HG03575 (cell line): ENCODE data around the gene FOXN4.

ENCODE experiments used
- ATAC-seq: cut with Tn5 transposase; IDR thresholded peaks from one replicate; pipeline ENCODE4 v1.9.1; 2021; ENCODE audit not compliant: unreplicated experiment, insufficient number of reproducible peaks, low FRiP score; ENCODE audit errors: extremely low read depth

The FOXN4 gene

GRCh38 chr12:109287811-109288469 is 21.1 kb downstream of the FOXN4 start:
- ATAC-seq = no peak

GRCh38 chr12:109287181-109287580 is 21.9 kb downstream of the FOXN4 start:
- no peak for ATAC-seq

DNA sequence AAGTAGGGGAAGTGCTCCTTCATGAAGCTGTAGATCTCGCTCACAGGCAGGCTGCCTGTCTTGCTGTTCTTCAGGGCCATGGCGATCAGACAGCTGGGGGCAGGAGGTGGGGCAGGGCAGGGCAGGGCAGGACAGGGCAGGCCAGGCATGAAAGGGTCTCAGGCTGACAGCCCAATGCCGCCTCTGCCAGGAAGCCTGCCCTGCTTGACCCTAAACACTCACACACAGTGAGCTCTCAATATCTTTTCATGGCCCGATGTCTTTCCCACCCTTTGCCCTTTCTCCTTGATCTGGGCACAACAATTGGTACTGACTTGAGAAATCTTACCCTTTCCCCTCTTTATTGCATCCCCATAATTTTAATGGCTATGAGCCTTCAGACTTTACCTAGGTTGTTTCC is 22.4 kb downstream of the FOXN4 start:
- no peak for ATAC-seq

DNA sequence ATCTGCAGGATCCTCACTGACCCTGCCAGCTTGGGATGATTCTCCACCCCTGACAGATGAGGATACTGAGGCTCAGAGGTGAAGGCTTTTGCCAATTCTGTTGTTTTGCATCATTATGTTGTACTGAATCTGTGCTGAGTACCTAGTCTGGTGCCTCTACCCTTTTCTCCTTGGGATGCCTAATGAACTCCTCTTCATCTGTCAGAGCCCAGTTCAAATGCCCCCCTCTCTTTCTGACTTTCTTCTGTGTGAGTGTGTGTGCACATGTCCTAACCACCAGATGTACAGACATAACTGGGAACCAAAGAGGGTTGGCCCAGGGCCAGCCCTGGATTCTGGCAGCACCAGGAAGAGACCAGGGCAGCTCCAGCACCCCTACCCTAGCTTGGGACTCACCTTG is 22.8 kb downstream of the FOXN4 start:
- no peak for ATAC-seq

GRCh38 chr12:109284392-109284791 is 24.7 kb downstream of the FOXN4 start:
- no peak for ATAC-seq

GRCh38 chr12:109281452-109281851 is 27.6 kb downstream of the FOXN4 start:
- no peak for ATAC-seq

- ATAC-seq = no peak
Measured at GRCh38 chr12:109279525-109279924, 29.6 kb downstream of the FOXN4 start.

- no peak for ATAC-seq
Measured at GRCh38 chr12:109278912-109279311, 30.2 kb downstream of the FOXN4 start.

- ATAC-seq = no peak
Measured at GRCh38 chr12:109277899-109278762, 31.0 kb downstream of the FOXN4 start.

GRCh38 chr12:109277255-109277898 is 31.7 kb downstream of the FOXN4 start:
- no peak for ATAC-seq

GRCh38 chr12:109276160-109276559 is 32.9 kb downstream of the FOXN4 start:
- no peak for ATAC-seq

DNA sequence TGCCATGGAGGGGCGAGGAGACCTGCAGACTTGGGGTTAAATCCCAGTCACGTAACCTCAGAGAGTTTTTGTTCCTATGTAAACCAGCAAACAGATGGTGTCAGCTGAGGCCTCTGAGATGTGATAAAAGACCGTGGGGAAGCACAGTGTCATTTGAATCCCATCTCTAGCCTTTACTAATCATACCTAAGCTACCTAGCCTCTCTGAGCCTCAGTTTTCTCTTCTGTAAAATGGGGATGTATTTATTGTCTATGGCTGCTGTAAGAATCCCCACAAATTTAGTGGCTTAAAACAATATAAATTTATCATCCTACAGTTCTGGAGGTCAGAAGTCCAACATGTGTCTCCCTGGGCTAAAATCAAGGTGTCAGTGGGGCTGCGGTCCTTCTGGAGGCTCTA is 33.9 kb downstream of the FOXN4 start:
- no peak for ATAC-seq

DNA sequence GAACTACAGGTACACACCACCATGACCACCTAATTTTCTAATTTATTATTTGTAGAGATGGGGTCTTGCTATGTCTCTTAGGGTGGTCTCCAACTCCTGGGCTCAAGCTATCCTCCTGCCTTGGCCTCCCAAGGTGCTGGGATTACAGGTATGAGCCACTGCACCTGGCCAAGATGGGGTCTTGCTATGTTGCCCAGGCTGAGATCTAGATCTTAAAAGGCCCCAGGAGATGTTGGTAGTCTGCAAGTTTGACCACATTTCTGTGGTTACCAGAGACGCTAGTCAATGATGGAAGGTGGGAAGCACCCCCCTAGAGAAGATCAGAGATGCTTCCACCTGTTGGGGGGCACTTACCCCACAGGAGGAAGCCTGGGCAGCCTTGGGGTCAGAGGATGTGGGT is 34.7 kb downstream of the FOXN4 start:
- no peak for ATAC-seq

- no peak for ATAC-seq
Measured at GRCh38 chr12:109273354-109273753, 35.7 kb downstream of the FOXN4 start.

DNA sequence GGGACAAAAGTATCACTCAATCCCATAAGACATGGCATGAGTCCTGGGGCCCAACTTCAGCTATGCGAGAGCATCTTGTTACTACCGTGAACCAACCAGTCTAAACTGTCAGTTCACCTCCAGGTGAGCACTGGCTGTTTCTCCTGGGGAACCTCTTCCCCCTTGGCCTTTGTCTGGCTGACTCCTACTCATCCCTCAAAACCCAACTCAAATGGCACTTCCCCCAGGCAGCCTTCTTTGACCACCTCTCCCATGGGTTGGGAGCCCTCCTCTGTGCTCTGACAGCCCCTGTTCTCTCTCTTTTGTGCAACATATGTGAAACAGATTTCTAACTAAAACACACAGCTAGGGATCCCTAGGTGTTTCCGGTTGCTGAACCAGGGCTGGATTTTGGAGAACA is 37.7 kb downstream of the FOXN4 start:
- ATAC-seq = no peak

GRCh38 chr12:109270494-109270893 is 38.6 kb downstream of the FOXN4 start:
- no peak for ATAC-seq

DNA sequence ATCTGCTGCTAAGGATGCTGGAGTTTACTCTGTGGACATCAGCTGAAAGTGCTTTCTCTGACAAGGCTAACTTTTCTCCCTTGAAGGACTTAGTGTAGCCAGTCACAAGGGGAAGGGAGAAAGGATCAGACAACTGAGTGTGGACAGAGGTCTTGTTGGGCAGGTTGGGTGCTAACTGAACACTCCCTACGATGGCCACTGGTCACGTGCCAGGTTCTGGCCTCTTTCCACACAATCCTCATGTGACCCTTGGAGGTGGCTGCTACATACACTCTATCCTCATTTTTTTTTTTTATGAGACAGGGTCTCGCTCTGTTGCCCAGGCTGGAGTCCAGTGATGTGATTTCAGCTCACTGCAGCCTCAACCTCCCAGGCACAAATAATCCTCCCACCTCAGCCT is 39.7 kb downstream of the FOXN4 start:
- no peak for ATAC-seq

DNA sequence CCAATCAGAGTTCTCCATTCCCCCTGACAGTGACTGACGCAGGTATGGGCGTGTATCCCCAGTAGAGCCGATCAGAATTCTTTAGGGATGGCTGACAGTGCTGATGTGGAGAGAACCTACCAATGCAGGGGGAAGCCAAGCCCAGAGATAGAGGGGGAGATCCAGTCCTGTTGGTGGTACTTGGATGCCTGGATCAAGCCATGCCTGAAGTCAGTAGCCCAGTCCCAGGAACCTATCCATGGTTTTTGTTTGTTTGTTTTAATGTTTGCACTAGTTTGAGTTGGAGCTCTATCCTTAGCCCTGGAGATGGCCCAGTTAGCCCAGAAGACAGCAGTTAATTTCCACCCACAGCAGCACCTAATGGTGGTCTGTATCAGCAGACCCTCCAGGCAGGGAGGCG is 40.2 kb downstream of the FOXN4 start:
- no peak for ATAC-seq

GRCh38 chr12:109267361-109267760 is 41.7 kb downstream of the FOXN4 start:
- no peak for ATAC-seq
